NCI-H2081 treated with DMSO at 0.1 percent for 48 hours (cell line): ENCODE measurements around the gene FUNDC2.
"Not testable (repeated sequence)": the region's sequence is repeated elsewhere in the genome, so short reads cannot be mapped to it uniquely, and the experiment has no call there.

Experiments
- DNase-seq: peaks from one replicate; lab custom pipeline; 2025; lab: John Stamatoyannopoulos, UW

FUNDC2 gene, protein sequence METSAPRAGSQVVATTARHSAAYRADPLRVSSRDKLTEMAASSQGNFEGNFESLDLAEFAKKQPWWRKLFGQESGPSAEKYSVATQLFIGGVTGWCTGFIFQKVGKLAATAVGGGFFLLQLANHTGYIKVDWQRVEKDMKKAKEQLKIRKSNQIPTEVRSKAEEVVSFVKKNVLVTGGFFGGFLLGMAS

DNA sequence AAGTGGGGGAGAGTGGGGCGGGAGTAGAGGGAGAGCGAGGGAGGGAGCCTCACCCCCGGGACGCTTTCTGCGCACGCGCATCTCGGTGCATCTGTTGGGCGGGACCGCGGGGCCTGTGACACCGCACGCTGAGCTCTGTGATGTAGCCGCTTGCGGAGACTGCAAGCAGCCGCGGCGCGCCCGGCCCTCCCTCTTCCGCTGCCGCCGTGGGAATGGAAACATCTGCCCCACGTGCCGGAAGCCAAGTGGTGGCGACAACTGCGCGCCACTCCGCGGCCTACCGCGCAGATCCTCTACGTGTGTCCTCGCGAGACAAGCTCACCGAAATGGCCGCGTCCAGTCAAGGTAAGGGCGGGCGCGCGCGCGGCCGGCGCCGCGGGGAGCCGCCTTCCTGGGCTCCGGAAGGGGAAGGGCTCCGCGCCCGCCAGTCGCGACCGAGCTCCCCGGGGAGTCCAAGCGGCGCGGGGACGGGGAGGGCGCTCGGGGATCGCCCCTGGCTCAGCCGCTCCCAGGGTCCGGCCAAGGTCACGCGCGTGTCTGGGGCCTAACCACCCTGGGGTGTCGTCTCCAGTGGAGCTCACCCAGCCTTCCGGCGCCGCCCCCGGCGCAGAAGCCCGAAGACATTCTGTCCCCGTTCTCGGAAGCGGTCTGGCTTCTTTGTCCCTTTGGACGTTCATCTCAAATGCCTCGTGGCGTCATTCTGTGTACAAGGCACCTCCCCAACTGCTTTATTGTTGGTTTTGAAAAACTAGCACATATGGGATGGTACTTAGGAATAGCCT, at the start of gene FUNDC2:
TSS of gene FUNDC2 (plus strand) at position 118 of the 782 bp plus-strand sequence. CDS start at position 213, 95 bp downstream.
- DNase-seq = peak; percentile 43

DNA sequence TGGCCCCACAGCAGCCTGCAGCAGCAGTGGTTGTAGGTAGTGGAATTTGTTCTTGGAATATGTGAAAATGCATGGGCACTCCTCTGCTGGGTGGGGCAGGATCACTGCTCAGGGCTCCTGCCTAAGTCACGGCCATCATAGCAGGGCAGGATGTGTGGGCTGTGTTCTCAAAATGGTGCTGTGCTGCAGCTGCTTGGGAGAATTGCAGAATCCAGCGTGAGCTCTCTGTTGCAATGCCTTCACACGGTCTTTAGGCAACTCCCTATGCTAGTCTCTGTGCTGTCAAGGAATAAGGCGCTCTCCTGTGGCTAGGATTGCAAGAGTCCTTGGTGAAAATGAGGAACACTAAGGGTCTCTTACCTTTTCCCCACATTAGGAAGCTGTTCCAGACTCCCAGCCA, 47.0 kb upstream of the FUNDC2 start:
- no peak for DNase-seq

DNA sequence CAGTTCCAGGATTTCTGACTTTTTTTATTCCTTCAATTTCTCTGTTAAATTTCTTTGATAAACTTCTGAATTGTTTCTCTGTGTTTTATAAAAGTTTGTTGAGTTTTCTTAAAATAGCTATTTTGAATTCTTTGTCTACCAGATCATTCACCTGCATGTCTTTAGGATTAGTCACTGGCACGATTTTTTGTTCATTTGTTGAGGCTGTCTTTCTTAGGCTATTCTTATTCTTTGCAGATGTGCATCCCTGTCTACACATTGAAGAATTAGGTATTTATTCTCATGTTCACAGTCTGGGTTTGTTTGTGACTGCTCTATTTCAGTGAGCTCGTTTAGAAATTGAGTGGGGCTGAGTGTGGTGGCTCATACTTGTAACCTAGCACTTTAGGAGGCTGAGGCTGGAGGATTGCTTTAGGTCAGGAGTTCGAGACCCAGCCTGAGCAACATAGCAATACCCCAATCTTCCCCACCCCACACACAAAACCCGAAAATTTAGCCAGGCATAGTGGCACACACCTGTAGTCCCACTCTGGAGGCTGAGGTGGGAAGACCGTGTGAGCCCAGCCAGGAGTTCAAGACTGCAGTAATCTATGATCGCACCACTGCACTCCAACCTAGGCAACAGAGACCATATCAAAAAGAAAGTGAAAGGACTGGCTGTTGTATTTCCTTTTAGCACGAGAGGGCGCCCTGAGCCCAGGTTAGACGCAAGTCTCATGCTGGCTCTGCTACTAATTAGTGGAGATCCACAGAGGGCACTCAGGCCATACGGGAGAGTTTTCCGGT, 46.1 kb upstream of the FUNDC2 start:
- DNase-seq = no peak

DNA sequence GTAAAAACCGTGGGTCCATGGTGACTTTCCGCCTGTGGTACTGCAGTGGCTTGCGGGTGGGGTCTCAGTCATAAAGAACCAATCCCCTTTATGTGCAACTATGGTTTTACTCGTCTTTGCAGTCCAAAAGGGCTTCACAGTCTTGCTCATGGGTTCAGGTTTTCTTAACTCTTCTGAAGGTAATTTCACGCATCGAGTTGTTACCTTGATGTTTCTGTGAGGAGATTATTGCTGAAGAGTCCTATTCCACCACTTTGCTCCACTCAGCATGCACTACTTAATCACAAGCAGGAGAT, 45.6 kb upstream of the FUNDC2 start:
- no peak for DNase-seq

DNA sequence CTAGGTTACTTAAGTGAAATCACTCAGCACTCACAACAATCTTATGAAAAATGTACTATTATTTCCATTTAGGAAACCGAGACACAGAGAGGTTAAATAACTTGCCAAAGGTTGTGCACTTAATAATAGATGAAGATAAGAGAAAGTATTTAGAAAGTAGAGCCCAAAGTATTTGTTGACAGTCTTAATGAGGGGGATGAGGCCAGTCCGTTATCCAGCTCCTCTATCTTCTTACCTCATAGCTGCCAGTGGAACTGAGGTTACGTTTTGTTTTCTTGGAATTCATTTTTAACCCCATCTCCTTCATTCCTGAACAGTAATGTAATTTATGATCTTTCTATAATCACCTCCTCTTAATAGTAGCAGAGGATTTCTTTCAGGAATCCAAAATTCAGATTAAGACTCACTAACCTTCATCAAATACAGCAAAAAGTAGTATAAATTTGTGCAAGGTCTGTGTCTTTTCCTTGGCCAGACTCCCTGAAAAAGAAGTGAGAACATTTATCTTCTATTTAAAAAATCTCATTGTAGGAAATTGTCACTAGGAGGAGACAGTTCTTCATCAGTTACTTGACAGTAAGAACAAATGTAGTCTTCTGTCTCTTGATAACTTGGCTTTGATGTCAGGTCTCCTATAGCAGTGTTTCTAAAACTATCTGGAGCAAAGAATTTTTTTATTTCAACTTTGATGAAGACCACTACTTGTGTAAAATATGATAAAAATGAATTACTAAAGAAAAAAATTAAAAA, 39.6 kb upstream of the FUNDC2 start:
- DNase-seq = no peak

DNA sequence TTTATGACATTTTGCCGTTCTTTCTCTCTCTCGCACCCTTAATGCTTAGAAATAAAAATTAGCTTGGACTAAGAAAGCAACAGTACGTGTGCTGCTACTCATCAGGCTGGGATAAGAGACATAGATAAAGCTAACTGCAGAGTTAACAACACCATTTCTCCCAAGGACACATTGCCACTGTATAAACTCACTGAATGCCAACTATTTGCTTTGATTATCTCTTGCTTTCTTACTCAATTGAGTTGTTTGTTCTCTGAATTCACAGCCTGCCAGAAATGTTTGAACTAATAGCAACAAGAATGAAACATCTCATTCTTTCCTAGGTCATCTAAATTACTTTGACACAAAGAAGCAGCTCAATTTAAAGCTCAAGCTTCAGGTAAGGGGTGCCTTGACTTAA, 38.7 kb upstream of the FUNDC2 start:
- no peak for DNase-seq

DNA sequence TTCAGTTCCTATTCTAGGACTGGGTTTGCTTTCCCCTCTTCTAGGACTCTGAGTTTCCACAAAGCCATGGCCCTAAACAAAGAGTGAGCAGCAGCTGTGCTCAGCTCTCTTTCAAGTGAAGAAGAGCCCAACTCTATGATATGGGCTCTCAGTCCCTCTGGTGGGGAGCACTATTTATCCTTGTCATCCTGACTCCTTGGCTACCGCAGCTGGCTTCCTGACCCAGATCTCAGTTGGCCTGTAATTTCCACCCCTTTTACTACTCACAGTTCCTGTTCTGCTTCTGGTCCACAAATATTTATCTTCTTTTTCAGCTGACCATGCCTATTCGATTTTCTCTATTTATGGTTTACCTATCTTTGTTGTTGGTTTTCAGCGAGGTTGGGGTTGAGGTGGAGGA, 37.9 kb upstream of the FUNDC2 start:
- no peak for DNase-seq

DNA sequence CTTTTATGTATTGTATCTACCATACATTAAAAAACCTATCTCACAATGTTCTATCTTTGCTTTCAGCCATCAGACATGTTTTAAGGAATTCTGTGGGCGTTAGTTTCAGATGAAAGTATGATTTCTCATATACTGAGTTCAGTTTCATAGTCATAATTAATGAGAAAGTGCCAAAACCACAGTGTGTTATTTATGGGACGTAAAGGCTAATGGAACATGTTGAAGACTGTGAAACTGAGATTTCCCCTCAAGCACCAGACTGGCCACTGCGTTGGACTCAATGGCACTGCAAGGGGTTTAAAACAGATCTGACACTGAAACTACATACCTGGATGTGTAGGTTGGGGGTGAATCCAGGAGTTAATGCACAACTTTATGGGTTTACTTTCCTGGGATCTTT, 36.1 kb upstream of the FUNDC2 start:
- no peak for DNase-seq

DNA sequence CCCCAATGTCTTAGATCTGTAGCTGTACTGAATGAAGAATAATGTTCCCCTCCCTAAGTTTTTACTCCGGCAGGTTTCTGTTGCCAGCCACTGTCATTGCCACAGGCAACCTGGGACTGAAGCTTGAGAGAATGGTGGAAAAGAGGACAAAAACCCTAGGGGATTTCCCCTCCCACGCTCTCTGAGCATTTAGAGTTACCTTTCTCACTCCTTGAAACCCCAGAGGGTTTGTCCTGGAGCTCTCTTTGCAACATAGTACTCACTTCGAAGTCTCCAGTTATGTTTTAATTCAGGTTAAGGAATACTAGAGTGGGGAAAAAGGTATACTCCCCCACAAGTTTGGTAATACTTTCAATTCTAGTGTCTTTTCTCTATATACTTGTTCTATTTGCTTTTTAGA, 35.6 kb upstream of the FUNDC2 start:
- no peak for DNase-seq

DNA sequence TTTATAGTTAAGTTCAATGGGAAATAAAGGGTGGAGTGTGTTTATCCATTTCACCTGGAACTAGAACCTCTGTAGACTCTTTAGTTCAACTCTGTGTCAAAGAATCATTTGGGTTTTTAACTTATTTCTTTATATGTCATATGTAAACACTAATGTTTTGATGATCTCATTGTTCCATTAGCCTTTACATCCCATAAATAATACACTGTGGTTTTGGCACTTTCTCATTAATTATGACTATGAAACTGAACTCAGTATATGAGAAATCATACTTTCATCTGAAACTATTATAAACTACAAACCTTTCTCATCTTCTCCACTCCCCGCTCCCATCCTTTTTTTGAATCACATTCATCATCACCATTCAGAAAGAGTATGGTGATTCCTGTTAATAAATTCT, 35.2 kb upstream of the FUNDC2 start:
- no peak for DNase-seq

DNA sequence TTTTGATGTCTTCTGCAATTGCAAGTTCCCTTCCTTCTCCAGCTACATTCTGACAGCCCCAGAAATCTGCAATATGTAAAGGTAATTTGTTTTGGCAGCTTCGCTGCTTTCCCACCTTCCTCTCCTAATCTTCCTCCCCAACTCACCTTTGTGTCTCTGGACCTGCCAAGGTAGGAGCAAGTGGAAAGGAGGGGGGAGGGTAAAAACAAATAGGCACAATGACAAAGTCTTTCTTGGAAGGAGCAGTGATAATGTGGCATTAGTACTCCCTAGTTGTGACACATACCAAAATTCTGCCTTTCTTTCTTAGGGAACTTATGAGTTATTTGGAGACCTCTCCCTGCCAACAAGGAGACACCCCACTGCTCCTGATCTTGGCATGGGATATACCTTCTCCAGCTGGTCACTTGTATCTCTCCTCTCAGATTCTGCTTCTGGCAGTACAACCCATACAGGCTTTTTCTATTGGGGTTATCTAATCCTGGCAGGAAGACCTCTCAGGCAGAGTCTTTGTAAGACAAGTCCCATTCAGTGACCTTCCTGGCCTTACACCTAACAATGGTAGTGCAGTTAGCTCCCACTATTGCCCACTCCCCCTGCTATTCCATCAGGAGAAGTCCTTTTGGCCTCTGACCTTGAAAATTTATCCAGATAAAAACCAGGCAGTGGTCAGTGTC, 28.3 kb upstream of the FUNDC2 start:
- no peak for DNase-seq

DNA sequence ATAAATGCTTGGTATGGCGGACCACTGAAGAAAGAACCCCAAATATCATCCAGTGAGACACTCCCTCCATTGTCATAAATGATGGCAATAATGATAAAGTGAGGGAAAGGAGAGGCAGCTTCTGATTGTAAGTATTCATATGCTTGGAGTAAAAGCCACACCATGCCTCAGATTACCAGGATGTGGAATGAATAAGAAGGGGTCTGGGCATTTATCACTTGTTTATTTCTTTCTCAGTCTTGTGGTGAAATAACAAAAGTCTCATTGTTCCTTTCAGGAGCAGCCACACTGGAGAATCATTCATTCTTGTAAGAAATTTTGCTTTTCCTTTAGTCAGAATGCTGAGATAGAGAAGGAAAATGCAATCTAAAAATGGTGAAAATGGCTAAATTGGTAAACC, 25.8 kb upstream of the FUNDC2 start:
- no peak for DNase-seq

DNA sequence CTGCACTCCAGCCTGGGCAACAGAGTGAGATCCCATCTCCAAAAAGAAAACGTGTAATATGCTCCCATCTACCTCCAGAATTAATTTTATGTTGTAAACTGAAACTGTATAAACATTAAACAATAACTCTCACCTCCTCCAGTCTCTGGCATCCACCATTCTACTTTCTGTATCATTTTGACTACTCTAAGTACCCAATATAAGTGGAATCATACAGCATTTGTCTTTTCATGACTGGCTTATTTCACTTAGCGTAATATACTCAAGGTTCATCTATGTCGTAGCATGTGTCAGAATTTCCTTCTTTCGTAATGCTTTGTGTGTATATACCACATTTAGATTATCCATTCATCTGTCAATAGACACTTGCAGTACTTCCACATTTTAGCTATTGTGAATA, 24.8 kb upstream of the FUNDC2 start:
- no peak for DNase-seq

DNA sequence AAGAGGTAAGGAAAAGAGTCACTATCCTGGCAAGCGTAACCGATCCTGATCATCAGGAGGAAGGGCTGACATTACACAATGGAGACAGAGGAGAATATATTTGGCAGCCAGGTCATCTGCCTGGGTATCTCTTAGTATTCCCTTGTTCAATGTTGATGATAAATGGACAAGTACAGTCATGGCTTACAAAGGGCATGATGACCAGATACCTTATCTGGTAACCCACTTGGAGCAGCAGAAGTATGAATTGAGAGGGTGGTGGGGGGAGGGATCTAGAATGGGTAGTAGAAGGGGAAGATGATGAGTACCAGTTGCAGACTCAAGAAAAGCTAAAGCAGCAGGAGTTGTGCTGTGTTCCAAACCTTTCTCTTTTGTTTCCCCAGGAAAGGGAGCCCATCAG, 21.5 kb upstream of the FUNDC2 start:
- no peak for DNase-seq

DNA sequence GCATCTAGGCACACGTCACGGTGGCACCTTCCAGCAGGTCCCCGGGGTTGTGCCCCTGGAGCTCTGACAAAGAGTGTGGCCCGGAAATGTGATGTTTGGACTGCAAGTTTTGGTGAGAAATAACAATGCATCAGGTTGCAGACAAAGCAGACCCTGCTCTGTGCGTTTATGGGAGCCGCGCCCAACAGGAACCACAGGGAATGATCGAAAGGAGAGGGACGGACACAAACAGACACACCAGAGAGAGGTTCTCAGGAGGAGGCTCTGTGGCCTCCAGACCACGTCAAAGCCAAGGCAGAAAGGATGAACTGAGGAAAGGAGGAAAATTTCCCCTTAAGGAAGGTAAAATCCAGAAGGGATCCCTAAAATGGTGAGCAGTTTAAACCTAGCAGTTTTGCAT, 20.3 kb upstream of the FUNDC2 start:
- not testable (repeated sequence) for DNase-seq

DNA sequence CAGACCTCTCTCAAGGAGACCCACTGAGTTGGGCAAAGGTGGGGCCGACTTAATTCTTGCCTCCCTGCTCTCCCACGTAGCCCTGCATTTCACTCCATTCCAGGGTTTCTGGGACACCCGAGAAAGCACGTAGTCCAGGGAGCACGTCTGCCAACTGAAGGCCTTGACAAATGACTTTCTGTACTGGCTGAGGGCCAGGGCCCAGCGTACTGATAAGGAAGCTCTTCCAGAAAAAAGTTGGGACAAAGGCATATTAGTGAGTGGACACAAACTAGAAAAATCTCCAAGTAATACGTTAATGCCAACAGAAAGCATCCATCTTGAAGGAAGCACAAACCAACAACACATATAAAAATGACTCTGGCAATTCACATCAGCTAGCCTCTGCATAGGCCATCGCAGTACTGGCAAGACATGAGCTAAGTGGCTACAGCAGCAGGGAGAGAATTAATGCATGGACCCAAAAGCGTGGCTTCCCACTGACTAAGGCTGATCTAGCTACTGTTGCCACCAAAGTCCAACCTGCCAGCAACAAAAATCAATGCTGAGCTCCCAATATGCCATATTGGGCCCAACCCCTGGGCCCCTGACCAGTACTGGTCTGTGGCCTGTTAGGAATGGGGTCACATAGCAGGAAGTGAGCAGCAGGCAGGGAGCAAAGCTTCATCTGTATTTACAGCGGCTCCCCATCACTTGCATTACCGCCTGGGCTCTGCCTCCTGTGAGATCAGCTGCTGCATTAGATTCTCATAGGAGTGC, 19.6 kb upstream of the FUNDC2 start:
- DNase-seq = not testable (repeated sequence)

DNA sequence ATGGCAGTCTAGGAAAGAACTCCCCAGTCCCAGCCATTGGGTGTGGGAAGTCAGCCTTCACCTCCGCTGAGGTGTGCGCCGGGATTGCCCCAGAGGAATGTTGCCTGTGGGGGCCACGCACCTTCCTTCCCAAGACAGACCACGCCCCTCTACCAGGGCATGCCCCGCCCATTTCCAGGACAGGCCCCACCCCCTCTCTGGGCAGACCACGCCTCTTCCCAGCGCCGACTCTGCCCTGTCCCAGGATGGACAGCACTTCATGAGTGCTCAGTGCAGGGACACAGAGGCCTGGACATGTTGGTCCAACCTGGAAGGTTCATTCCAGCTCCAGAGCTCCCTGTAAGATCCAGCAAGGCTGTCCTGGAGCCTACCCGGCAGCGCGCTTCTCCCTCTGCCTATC, 18.1 kb upstream of the FUNDC2 start:
- DNase-seq = not testable (repeated sequence)

DNA sequence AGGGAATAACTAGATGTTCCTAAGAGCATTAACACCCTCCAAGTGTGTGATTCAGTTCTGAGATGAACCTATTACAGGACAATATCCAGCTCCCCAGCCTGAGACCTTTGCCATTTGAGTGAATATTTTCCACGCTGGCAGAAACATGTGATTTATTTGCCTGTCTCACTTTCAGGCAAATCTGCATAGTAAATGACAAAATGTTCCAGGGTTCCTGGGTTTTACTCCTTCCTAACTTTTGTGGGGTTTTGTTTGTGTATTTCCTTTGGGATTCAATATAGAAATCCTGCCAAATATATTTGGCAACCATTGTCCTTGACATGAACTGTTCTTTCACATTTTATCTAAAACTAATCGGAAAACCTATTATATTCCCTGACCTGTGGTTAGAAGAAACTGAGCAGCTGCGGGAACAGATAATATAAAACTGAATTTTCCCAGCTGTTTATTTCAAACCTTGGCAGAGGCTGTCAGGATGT, 16.6 kb upstream of the FUNDC2 start:
- no peak for DNase-seq

DNA sequence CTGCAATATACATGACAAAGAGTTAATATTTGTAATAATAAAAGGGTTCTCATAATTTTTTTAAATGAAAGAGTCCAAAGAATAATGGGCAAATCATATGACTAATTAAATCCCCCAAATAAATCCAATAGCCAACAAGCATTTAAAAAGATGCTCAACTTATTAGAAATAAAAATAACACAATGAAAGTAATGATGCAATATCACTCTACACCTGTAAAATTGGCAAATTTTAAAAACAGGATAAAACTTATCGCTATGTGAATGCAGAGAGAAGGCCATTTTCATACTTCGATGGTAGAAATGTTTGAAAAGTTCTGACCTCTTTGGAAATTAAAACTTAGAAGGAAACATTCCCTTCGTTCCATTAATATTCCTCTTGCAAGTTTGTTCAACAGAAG, 6.1 kb upstream of the FUNDC2 start:
- DNase-seq = no peak

DNA sequence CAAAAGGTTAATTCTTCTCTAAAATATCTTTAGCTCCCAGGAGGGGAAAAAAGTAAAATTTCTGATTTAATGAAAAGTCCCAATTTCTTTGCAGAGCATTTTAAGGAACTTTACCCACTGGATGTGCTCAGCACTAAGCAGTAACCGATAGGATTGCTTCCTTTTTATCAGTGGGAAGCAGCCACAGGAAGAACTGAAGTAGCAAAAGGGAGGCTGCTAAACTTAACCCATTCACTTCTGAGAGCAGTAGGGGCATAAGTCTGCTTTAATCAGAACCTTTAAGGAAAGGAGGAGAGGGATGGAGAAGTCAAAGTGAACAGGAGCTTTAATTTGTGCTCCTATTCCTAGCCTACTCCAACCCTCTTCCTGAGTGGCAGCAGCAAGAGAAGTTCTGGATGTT, 4.1 kb upstream of the FUNDC2 start, which contains the start of gene F8:
TSS of gene F8 (minus strand) at position 139 of the 400 bp plus-strand sequence. CDS start 171 bp downstream, outside the sequence.
- DNase-seq = no peak
